A549 (cell line): Measurements from ENCODE around the gene TMEM87B. TPM values are rescaled to one million over a fixed set of nuclear protein-coding genes. Genes with fewer than 3 reads are reported as not detected.

Experiments
- ATAC-seq, 2 experiments: fragments of 200-7000 bp in 1 of 2; fragments of >200 bp in 1 of 2; cut with Nextera tagmentation in 1 of 2; cut with Tn5 transposase in 1 of 2; 3 replicates each; pipeline versions ENCODE4 v1.8.0 to v1.9.1; 2018 to 2020; ENCODE audit warnings: mild to moderate bottlenecking in 1 of 2, moderate library complexity in 1 of 2
- CTCF ChIA-PET: fragments of 300-600 bp; sonication (Branson Sonifier 250); formaldehyde crosslinking; extraction: SDS; loops from one replicate; lab custom pipeline; 2021; ENCODE audit warnings: antibody characterized with exemption, inconsistent platforms; lab: Yijun Ruan, JAX
- POLR2A ChIA-PET: fragments of 350-600 bp; formaldehyde crosslinking; extraction: SDS; loops from one replicate; lab custom pipeline; 2021; ENCODE audit warnings: antibody characterized with exemption, inconsistent platforms; lab: Yijun Ruan, JAX
- DNase-seq, 2 experiments: peaks; one replicate each; pipeline versions ENCODE4 v3.0.0 to v3.0.0-alpha.2; 2011 to 2016; ENCODE audit warnings: low read depth in 1 of 2, low spot score in 1 of 2
- FAIRE-seq: peaks from 2 replicates; lab custom pipeline; 2011; peaks lifted over from hg19 to GRCh38; lab: Jason Lieb, UNC
- H3K27ac ChIP-seq, 2 experiments: fragments of >200 bp; sonication (Bioruptor Twin); formaldehyde crosslinking; 3 replicates each; pipeline ENCODE4 v1.5.1; 2016 to 2017
- H3K4me1 ChIP-seq: fragments of >200 bp; sonication (Bioruptor Twin); formaldehyde crosslinking; 3 replicates; pipeline ENCODE4 v1.6.1; 2016
- H3K4me2 ChIP-seq: fragments of >200 bp; sonication (Bioruptor Twin); formaldehyde crosslinking; 3 replicates; pipeline ENCODE4 v1.6.1; 2016
- H3K4me3 ChIP-seq: fragments of >200 bp; sonication (Bioruptor Twin); formaldehyde crosslinking; 3 replicates; pipeline ENCODE4 v1.5.1; 2016
- H3K9me3 ChIP-seq: fragments of >200 bp; sonication (Bioruptor Twin); formaldehyde crosslinking; 3 replicates; pipeline ENCODE4 v1.6.1; 2016
- CBX8 ChIP-seq: fragments of 200-600 bp; sonication (generic); IDR thresholded peaks from 2 replicates; pipeline ENCODE4 v1.6.1; 2016
- FOSL2 ChIP-seq, 2 experiments: fragments of 450-650 bp in 1 of 2; fragments of >200 bp in 1 of 2; sonication (Bioruptor Twin) in 1 of 2; formaldehyde crosslinking; IDR thresholded peaks; 2 replicates each; pipeline versions ENCODE4 v1.5.0 to v1.6.1; 2016 to 2020; ENCODE audit warnings: mild to moderate bottlenecking in 1 of 2, moderate library complexity in 1 of 2
- FOXS1 ChIP-seq: fragments of 250-450 bp; sonication (Bioruptor Pico); IDR thresholded peaks from 2 replicates; pipeline ENCODE4 v1.5.0; 2020; ENCODE audit warnings: mild to moderate bottlenecking, moderate library complexity
- GATA3 ChIP-seq: IDR thresholded peaks from 2 replicates; pipeline ENCODE4 v1.6.1; 2012; ENCODE audit warnings: borderline replicate concordance
- HEYL ChIP-seq: fragments of 250-450 bp; sonication (Bioruptor Pico); IDR thresholded peaks from 2 replicates; pipeline ENCODE4 v1.8.0; 2021; ENCODE audit warnings: mild to moderate bottlenecking, moderate library complexity
- MYC ChIP-seq: IDR thresholded peaks from 2 replicates; pipeline ENCODE4 v1.6.1; 2012; ENCODE audit warnings: mild to moderate bottlenecking, inconsistent platforms, low read length, improper control_type of control experiment, borderline replicate concordance
- NFE2L2 ChIP-seq: fragments of 150-350 bp; conservative IDR thresholded peaks from 2 replicates; pipeline ENCODE4 v1.6.1; 2014; ENCODE audit warnings: low read length
- RAD21 ChIP-seq, 2 experiments: fragments of >200 bp in 1 of 2; sonication (Bioruptor Twin) in 1 of 2; formaldehyde crosslinking in 1 of 2; IDR thresholded peaks in 1 of 2; conservative IDR thresholded peaks in 1 of 2; 2 replicates in 1 of 2; 3 replicates in 1 of 2; pipeline ENCODE4 v1.6.1; 2012 to 2018; ENCODE audit warnings: inconsistent platforms in 1 of 2
- SMC3 ChIP-seq: fragments of >200 bp; sonication (Bioruptor Twin); formaldehyde crosslinking; IDR thresholded peaks from 3 replicates; pipeline ENCODE4 v1.6.1; 2018; ENCODE audit warnings: inconsistent platforms
- SREBF2 ChIP-seq: fragments of 450-650 bp; IDR thresholded peaks from 2 replicates; pipeline ENCODE4 v1.6.1; 2014; ENCODE audit warnings: mild to moderate bottlenecking, moderate library complexity
- ZC3H11A ChIP-seq: fragments of 450-650 bp; IDR thresholded peaks from 2 replicates; pipeline ENCODE4 v1.6.1; 2014; ENCODE audit warnings: antibody characterized with exemption, mild to moderate bottlenecking
- ZSCAN20 ChIP-seq: fragments of 250-450 bp; sonication (Bioruptor Pico); IDR thresholded peaks from 2 replicates; pipeline ENCODE4 v1.8.0; 2022; ENCODE audit warnings: mild to moderate bottlenecking, moderate library complexity
- WGBS: methylation state at CpG from one replicate; pipeline ENCODE4 v1.1.6; 2017; ENCODE audit errors: missing lambda C conversion rate; 5-methylcytosine and 5-hydroxymethylcytosine counted together
- polyA plus RNA-seq, 4 experiments: library from polyadenylated mRNA; depleted of rRNA in 3 of 4; stranded (reverse); fragments of >200 nt; fragmentation: RNase III in 1 of 4; extraction: RNeasy Plus Mini Kit Qiagen cat#74134 plus additional on column Dnase treatment in 1 of 4; gene quantifications; 2 replicates in 3 of 4; 3 replicates in 1 of 4; pipeline ENCODE4 v1.2.3, GENCODE V29; 2011 to 2017
- TF ChIP-seq, protein P1 (sequence below): fragments of >200 bp; sonication (Bioruptor Twin); formaldehyde crosslinking; IDR thresholded peaks from 3 replicates; pipeline ENCODE4 v1.5.1; 2016
- TF ChIP-seq, protein P2 (sequence below): IDR thresholded peaks from 2 replicates; pipeline ENCODE4 v1.6.1; 2012
- TF ChIP-seq, protein P3 (sequence below): fragments of 250-450 bp; sonication (Bioruptor Pico); IDR thresholded peaks from 2 replicates; pipeline ENCODE4 v1.5.0; 2021; ENCODE audit warnings: mild to moderate bottlenecking, moderate library complexity, borderline replicate concordance
- TF ChIP-seq, protein P4 (sequence below): fragments of 200-600 bp; sonication (generic); IDR thresholded peaks from 2 replicates; pipeline ENCODE4 v1.6.1; 2016; ENCODE audit warnings: antibody characterized with exemption, mild to moderate bottlenecking, moderate library complexity

The TMEM87B gene
- polyA plus RNA-seq, 2 of the 4 experiments (the other 2 are of a cell fraction): 12.3 to 27.0 TPM

DNA sequence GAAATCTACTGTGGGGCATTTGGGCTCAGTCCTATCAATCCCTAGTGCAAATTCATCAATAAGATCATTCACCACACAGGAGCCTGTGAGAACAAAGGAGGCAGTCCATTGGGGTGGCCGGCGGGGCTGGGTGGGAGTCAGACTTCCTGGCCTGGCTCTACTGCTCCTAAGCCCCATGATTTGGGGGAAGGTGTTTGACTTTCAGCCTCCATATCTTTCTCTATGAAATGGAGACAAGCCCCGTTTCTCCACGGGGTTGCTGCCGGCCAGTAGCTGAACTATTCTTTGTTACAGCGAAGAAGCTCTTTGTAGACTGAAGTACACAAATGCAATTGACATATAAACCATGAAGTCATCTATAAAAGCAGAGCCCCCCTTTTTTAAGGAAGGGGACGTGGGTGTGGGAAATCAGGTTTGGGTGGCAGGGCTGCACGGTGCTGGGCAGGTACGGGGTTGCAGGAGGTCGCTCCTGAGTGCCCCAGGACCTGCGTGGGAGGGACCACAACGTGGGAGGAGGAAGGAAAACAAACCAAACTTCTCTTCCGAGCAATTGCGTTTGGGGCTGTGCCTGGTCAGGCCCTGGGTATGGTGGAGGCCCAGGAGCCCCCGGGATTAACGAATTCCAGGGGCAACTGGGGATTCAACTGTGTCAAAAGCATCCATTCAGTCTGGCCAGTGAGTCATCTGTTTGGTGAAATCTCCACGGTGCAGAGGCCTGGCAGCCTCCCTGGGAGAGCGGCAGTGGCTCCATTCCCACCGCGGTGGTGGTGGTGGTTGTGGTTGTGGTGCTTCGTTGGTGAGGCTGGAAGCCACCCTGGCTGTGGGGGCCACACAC is 101.3 kb downstream of the TMEM87B start:
- CTCF ChIA-PET: no interaction called here
- 69% methylated on average over 21 of the region's 21 CpGs for WGBS
- H3K27ac ChIP-seq: no peak overlapping the region
- H3K4me3 ChIP-seq: no peak overlapping the region
- ATAC-seq (peak in 1 of 2 experiments; percentile 51; a peak in 2 of 6 replicates), DNase-seq (no peak), FAIRE-seq (no peak)
- TF ChIP-seq ZC3H11A (no peak), SREBF2 (no peak), NFE2L2 (no peak), SMC3 (no peak), ZSCAN20 (CRISPR knock-in tag) (no peak), MYC (no peak)
- TF ChIP-seq, protein P1, sequence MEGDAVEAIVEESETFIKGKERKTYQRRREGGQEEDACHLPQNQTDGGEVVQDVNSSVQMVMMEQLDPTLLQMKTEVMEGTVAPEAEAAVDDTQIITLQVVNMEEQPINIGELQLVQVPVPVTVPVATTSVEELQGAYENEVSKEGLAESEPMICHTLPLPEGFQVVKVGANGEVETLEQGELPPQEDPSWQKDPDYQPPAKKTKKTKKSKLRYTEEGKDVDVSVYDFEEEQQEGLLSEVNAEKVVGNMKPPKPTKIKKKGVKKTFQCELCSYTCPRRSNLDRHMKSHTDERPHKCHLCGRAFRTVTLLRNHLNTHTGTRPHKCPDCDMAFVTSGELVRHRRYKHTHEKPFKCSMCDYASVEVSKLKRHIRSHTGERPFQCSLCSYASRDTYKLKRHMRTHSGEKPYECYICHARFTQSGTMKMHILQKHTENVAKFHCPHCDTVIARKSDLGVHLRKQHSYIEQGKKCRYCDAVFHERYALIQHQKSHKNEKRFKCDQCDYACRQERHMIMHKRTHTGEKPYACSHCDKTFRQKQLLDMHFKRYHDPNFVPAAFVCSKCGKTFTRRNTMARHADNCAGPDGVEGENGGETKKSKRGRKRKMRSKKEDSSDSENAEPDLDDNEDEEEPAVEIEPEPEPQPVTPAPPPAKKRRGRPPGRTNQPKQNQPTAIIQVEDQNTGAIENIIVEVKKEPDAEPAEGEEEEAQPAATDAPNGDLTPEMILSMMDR: no peak
- TF ChIP-seq, protein P2, sequence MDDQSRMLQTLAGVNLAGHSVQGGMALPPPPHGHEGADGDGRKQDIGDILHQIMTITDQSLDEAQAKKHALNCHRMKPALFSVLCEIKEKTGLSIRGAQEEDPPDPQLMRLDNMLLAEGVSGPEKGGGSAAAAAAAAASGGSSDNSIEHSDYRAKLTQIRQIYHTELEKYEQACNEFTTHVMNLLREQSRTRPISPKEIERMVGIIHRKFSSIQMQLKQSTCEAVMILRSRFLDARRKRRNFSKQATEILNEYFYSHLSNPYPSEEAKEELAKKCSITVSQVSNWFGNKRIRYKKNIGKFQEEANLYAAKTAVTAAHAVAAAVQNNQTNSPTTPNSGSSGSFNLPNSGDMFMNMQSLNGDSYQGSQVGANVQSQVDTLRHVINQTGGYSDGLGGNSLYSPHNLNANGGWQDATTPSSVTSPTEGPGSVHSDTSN: no peak
- TF ChIP-seq, protein P3, sequence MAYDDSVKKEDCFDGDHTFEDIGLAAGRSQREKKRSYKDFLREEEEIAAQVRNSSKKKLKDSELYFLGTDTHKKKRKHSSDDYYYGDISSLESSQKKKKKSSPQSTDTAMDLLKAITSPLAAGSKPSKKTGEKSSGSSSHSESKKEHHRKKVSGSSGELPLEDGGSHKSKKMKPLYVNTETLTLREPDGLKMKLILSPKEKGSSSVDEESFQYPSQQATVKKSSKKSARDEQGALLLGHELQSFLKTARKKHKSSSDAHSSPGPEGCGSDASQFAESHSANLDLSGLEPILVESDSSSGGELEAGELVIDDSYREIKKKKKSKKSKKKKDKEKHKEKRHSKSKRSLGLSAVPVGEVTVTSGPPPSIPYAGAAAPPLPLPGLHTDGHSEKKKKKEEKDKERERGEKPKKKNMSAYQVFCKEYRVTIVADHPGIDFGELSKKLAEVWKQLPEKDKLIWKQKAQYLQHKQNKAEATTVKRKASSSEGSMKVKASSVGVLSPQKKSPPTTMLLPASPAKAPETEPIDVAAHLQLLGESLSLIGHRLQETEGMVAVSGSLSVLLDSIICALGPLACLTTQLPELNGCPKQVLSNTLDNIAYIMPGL: no peak
- POLR2A ChIA-PET: no interaction called here
- H3K4me1 ChIP-seq: no peaks in the 10 kb centered on the region
- H3K4me2 ChIP-seq: no peak overlapping the region
- H3K9me3 ChIP-seq: no peaks in the 10 kb centered on the region

DNA sequence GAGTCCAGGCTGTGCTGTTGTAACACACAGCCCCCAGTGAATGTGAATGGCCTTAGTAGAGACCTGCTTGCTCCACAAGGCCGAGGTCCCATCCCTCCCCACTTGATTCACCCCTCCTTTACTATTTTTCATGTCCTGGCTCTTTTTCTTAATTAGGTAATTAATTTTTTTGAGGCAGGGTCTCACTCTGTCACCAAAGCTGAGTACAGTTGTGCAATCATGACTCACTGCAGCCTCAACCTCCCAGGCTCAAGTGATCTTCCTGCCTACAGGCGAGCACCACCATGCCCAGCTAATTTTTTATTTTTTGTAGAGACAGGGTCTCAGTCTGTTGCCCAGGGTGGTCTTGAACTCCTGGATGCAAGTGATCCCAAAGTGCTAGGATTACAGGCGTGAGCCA is 102.4 kb downstream of the TMEM87B start:
- Histone ChIP-seq H3K4me2 (no peak overlapping the region), H3K4me1 (no peaks in the 10 kb centered on the region), H3K9me3 (no peaks in the 10 kb centered on the region), H3K4me3 (no peak overlapping the region), H3K27ac (no peak overlapping the region)
- ATAC-seq (no peak), DNase-seq (no peak), FAIRE-seq (no peak)
- 42% methylated on average over 3 of the region's 3 CpGs for WGBS
- CTCF ChIA-PET: no interaction called here
- TF ChIP-seq, protein P2: no peak
- TF ChIP-seq ZSCAN20 (CRISPR knock-in tag) (no peak), HEYL (CRISPR knock-in tag) (no peak), FOXS1 (CRISPR knock-in tag) (no peak), RAD21 (conservative IDR thresholded peaks at IDR 0.05 in 1 of 2, IDR thresholded peaks at IDR 0.05 in 1 of 2) (no peak), GATA3 (no peak), NFE2L2 (no peak), CBX8 (no peak), MYC (no peak), FOSL2 (IDR thresholded peaks at IDR 0.05) (no peak), FOSL2 (CRISPR knock-in tag; IDR thresholded peaks at IDR 0.05) (no peak)
- TF ChIP-seq, protein P4, sequence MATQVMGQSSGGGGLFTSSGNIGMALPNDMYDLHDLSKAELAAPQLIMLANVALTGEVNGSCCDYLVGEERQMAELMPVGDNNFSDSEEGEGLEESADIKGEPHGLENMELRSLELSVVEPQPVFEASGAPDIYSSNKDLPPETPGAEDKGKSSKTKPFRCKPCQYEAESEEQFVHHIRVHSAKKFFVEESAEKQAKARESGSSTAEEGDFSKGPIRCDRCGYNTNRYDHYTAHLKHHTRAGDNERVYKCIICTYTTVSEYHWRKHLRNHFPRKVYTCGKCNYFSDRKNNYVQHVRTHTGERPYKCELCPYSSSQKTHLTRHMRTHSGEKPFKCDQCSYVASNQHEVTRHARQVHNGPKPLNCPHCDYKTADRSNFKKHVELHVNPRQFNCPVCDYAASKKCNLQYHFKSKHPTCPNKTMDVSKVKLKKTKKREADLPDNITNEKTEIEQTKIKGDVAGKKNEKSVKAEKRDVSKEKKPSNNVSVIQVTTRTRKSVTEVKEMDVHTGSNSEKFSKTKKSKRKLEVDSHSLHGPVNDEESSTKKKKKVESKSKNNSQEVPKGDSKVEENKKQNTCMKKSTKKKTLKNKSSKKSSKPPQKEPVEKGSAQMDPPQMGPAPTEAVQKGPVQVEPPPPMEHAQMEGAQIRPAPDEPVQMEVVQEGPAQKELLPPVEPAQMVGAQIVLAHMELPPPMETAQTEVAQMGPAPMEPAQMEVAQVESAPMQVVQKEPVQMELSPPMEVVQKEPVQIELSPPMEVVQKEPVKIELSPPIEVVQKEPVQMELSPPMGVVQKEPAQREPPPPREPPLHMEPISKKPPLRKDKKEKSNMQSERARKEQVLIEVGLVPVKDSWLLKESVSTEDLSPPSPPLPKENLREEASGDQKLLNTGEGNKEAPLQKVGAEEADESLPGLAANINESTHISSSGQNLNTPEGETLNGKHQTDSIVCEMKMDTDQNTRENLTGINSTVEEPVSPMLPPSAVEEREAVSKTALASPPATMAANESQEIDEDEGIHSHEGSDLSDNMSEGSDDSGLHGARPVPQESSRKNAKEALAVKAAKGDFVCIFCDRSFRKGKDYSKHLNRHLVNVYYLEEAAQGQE: no peak
- POLR2A ChIA-PET: no interaction called here
